Measurements from ENCODE around the gene NOLC1.

NOLC1 gene

GRCh38 chr10:102211615-102212299, 59.6 kb downstream of the NOLC1 start:
- no peak for FAIRE-seq
